ENCODE data around the gene S100B.
"Not testable (repeated sequence)": the region's sequence is repeated elsewhere in the genome, so short reads cannot be mapped to it uniquely, and the experiment has no call there.

S100B gene

DNA sequence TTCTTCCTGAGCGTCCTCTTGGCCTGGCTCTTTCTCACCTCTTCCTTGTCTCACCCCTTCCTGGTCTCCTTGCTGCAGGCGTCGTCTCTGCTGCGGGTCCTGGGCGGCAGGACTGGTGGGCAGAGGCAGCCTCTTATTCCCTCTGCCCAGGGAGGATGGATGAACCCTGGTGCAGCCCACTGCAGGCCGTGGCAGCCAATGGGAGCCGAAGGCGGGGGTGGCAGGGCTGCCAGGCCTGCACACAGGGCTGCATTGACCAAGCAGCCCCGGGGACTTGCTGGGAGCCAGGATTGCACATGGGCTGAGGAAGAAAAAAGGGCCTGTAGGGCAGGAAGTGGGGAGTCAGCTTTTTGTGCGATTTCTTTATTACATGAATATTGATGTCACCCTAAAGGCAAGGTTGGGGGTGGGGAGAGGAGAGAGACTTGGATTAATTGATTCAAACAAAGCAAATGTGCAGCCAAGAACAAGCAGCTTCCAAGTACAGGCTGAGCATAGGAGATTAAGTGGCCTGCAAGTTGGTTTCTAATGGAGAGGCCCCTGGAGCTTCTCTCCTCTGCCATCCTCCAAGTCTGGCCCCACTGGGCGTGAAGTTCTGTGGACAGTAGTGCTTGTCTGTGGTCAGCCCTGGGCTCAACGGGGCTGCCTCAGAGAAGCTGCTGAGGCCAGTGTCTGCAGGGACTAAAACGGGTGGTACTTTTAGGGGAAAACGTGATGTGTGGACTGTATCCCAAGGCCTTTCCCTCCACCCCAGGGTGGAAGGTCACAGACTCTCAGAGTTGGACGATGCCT lies at the start of gene S100B:
S100B (minus strand) TSS at position 108 of the 792 bp plus-strand sequence. CDS start 2,667 bp downstream, outside the sequence.
- DNase-seq, result peak; percentile 2

DNA sequence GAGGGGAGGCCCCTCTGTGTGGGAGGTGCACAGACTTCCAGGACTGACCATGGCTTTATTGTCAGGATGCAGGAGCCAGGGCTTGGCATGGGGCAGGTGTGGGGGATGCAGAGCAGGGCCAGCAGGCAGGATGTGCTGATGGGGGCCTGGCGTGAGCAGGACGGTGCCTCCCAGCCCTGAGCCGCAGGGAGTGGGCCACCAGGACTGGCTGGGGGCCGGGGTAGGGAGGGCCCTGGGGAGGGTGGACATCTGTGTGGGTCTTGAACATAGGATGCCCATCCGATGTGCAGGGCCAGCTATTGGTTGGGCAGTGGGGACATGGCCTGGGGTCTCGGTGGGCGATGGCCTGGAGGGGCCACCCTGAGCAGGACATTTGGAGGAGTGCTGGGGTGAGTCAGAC lies 46.2 kb upstream of the S100B start:
- DNase-seq, result no peak

DNA sequence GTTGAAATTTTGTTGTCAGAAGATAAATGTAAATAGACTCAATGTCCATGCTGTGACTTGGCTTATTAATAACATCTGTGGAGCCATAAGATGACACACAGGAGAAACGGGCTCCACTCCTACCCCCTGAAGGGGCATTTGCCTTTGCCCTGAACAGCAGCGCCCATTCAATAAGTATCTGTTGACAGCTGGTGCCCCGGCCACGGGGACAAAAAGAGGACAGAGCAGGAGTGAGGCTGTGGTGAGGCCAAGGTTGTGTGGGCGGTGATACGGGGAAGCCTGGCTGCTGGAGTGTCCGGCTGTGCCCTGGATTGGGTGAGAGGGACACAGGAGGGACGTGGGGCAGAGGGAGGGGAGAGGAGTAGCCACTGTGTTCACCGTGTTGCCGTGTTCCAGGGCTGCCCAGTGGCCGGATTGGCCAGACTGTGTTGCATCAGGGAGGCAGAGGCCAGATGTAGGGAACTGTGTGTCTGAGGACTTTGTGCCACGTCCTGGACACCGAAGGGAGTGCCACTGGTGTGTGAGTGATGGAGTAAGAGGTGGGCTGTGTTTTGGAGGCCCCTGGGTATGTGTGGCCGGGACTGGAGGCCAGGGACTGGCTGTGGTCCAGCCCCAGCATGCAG lies 45.7 kb upstream of the S100B start:
- no peak for DNase-seq

DNA sequence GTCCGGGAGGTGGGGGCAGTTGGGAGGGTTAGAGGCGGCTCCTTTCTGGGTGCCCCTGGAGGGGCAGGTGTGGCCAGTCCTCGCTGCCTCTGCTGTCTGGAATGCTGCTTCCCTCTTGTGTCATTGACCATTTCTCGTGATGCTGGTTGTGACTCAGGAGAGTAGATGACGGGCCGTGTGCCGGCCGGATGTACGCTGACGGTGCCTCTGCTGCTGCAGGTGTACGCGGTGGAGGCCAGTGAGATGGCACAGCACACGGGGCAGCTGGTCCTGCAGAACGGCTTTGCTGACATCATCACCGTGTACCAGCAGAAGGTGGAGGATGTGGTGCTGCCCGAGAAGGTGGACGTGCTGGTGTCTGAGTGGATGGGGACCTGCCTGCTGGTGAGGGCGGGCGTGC lies 44.5 kb upstream of the S100B start:
- DNase-seq, result no peak

DNA sequence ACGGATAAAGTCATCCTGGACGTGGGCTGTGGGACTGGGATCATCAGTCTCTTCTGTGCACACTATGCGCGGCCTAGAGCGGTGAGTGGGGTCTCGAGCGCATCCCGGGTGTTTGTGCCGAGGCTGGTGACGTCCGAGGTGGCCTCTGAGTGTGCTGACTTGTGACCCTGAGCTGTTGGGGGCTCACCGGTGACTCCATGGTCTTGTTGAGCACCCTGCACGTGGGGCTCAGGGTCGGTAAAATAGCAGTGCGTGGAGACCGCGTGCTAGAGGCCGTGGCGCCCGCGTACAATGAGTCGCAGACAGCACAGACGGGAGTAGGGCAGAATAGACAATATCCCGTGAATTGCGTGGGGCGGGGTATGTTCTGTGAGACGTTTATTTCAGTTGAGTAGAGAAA lies 43.7 kb upstream of the S100B start:
- no peak for DNase-seq

DNA sequence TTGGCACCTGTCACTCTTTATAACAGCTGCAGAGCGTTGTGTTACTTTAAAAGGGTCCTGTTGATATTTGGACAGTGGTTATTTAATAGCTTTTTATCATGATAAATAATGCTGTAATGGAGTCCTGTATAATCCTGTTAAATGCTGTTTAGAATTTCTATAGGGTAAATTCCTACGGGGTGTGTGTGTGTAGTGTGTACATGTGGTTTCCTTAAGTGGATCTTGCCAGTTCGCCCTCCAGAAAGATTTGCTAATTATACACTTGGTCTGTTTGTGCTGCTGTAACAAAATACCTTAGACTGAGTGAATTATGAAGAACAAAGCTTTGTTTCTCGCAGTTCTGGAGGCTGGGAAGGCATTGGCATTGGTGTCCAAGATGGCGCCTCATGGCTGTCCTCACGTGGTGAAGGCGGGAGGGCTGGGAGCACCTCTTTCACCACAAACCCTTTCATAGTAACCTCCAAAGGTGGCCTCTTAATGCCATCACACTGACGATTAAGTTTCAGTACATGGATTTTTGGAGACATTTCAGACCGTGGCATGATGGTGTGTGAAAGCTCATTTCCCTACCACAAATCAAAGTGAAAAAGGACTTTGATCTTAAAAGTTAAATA lies 41.8 kb upstream of the S100B start:
- DNase-seq, result no peak

DNA sequence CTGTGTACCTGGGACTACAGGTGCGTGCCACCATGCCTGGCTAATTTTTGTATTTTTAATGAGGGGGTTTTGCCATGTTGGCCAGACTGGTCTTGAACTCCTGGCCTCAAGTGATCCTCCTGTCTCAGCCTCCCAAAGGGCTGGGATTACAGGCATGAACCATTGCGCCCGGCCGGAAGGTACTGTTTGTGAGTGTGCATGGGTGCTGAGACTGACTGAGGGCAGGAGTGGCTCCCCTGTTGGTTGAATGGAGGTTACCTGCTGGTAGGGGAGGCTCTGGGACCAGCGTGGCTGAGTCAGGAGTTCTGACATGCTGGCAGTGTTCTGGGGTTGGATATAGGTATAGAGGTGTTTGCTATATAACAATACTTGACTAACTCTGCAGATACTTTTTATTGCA lies 41.0 kb upstream of the S100B start:
- no peak for DNase-seq

DNA sequence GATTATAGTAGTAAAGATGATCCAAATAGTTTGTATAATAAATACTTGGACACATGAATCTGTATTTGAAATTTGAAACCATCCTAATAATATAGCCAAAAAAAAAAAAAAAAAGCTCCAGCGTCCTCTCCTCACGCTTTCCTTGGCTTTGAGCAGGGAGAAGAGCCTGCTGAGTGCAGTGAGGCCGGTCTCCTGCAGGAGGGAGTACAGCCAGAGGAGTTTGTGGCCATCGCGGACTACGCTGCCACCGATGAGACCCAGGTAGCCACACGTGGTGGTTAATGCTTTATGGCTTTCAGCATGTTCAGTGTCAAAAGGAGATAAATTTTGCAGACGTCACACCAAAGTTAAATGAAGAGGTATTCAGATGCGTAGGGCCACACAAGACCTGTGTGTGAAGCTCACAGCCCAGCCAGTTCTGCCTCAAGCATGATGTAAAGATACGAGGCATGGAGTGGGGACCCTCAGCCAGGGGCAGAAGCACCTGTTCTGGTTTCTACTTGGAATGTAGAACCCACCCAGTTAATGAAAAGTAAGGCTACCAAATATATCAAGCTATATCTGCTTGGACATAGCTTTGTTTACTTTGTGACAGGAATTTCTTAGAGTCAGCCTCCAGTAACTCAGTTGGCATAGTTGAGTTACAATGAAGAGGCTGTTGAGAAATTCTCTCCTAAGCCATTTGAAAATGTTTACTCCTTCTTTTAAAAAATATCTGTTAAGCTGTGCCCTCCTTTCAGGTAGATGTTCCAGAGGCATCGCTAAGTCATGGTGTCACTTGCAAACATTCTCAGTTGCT lies 38.7 kb upstream of the S100B start:
- DNase-seq, result no peak

DNA sequence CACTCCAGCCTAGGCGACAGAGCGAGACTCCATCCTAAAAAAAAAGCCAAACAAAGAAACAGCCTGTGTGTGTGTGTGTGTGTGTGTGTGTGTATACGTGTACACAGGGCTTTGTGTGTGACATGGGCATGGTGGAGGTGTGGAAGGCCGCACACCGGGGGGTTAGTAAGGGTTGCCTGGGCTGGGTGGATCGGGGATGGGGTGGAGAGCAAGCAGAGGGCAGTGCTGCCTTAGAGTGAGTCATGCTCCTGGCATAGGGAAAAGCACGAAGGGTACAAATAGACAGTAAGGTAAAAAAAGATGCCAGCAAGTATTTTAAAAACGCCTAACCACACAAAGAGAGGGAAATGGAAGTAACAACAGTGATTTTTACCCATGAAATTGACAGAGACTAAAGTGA lies 36.8 kb upstream of the S100B start:
- DNase-seq, result no peak

DNA sequence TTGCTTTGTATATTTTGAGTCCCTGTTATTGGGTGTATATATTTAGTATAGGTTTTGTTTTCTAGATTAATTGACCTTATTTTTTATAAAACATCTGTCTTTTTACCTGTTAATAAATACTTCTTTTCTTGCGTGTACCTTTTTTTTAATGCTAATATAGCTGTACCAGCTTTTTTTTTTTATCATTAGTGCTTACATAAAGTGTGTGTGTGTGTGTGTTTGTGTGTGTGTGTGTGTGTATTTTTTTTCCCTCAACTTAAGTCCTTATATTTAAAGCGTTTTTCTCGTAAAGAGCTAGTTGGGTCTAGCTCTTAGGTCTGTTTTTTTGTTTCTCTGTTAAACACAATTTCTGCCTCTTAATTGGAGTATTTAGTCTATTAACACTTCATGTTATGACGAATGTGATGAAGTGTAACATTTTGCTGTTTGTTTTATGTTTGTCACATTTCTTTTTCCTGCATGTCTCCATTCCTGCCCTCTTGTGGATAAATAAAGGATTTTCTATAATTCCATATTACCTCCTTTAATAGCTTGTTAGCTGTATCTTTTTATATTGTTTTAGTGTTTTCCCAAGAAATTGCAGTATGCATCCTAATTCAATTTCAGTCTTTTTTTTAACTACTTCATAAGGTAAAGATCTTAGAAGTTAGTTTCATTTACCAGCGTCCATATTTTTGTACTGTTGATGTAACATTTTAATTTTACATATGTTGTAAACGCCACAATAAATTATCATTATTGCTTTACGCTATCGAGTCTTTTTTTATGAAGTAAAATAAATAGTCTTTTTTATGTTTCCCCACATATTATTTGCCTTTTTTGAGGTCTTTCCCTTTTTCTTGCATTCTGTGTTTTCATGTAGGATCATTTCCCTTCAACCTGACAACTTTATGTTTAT lies 34.9 kb upstream of the S100B start:
- peak; percentile 0 for DNase-seq

DNA sequence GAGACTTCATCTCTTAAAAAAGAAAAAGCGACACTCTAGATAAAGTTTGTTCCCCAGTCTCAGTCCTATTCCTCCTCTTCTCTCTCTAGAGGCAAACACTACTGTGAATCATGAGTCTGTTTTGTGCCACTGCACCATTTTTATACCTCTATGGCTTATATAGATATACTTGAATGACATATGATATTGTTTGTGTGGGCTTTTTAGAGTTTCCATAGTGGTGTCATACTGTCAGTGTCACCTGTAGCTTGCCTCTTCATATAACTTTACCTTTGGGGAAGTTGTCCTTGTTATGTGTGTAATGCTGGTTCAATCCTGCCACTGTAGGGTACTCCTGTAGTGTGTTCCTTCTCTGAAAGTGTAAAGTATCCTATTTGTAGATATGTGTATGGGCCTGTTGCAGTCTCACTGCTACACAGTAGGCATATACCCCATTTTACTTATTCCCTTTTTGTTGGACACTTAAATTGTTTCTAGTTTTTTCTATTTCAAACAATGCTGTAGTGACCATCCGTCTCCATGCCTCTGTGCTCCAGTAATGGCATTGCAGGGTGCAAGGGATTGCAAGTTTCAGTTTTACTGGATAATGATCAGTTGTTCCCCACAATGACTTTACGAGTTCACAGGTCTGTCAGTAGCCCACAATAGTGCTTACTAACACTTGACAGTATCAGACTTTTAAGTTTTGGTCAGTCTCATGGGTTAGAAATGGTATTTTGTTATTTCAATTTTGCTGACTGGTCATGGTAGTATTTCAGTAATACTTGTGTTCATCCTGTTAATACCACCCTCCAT lies 33.3 kb upstream of the S100B start:
- DNase-seq, result no peak

DNA sequence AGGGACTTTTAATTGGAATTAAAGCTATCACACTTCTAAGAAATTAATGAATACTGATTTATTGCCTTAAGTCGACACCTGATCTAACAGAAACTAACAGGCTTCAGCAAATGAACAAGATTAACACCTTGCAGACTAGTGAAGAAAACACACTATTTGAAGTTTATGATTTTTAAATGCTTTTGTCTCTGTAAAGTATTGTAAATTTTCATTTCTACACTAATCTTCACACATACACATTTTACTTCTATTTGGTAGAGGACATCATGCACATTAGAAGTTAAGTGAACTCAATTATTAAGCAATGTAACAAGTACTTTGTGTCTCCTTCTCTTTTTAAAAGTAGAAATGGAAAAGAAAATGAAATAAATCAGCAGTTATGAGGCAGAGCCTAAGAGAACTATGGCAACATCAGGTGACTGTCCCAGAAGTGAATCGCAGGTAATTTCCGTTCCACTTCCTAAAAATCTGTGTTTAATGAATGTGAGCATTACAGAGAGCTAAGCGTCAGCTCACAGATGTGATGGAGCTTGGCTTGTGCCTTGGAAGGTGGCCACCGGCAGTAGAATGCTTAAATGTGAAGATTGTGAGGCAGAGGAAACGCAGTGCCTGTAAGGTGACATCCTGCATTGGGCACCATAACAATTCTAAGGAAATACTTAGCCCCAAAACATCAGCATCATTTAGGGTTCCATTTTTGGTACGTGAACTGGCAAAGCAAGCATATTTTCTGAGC lies 31.8 kb upstream of the S100B start:
- no peak for DNase-seq

DNA sequence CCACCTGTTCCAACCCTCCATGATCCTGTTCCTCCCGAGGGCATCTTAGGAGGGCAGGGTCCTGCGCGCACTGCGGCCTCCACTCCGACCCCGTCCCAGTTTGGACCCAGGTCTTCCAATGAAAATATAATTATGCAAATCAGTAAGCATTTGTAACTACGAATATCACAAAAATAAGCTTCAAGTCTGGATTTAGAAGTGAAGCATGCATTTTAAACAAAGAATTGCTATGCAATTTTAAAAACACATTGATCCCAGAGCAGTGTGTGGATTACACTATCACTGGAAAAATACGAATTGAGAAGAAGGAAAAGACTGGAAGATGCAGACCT lies 31.3 kb upstream of the S100B start:
- no peak for DNase-seq

DNA sequence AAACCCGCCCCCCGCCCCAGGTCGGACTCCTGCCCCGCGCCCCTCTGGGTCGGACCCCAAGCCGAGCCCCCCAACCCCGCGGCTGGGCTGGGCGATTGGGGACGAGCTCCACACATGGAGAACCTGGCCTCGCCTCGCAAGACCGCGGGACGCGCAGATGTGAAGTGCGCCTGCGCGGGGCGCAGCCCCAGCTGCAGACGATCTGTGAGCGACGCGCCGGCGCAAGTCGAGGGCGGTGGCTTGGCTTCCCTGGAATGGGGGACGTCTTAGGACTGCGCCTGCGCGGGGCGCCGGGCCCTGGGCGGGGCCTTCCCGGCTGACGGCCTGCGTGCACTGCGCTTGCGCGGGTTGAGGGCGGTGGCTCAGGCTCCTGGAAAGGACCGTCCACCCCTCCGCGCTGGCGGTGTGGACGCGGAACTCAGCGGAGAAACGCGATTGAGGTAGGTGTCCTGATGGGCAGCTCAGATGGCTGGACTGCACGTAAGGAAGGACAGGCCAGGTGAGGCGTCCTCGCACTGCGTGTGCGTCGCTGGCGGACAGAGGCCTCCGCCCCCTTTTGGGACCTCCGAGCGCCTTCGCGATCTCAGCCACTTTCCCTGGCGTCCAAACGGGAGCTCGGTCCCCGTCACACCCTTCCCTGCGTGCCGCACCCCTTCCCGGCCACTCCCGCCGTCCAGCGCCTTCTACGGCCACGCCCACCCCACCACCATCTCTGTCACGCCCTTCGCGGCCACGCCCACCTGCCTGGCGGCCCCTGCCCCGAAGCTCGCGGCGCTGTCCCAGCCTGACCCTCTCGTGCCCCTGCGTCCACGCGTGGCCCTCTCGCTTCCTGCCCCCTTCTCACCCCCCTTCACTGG lies 30.7 kb upstream of the S100B start, which contains the start of gene PRMT2:
PRMT2 (plus strand) TSS at position 351 of the 857 bp plus-strand sequence. CDS start 1,278 bp downstream, outside the sequence.
- DNase-seq, result peak; percentile 94

DNA sequence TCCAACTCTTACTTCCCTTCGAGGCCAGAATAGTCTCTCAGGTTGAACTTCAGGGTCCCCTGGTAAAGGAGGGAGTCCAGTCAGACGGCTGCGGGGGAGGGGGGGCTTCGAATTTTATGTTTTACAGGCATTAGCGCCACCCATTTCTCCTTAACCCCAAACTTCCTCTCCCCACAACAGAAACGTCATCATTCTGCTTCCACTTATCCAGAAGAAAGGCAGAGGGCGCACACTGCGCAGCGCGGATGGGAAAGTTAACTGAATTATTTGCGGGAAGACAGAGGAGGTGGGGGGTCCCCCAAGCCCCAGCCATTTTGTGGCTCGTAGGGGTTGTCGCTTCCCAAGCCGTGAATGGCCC lies 30.1 kb upstream of the S100B start:
- DNase-seq, result peak; percentile 56

DNA sequence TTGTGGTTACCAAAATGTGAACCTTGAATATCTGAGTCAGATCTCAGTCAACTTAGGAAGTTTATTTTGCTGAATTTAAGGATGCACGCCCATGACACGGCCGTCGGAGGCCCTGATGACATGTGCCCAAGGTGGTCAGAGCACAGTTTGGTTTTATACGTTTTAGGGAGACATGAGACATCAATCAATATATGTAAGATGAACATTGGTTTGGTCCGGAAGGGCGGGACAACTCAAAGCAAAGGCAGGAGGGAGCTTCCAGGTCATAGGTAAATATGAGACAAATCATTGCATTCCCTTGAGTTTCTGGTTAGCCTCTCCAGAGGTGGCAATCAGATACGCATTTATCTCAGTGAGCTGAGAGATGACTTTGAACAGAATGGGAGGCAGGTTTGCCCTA lies 29.5 kb upstream of the S100B start:
- DNase-seq, result no peak

DNA sequence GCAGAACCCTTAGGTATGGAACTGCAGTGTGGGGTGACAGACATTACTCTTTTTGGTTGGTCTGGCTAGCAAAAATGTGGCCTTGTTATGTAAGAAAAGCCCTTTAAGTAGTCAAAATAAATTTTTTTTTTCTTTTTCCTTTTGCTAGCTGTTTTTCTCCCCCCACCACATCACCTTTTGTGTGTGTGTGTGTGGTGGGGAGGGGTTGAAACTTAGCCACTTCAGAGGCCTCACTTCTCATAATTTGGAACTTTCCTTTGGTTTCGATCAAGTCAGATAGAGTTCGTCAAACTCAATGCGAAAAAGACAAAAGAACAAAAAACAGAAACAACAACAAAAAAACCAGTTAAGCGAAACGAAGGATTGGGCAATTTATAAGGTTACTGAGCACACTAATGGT lies 28.7 kb upstream of the S100B start:
- no peak for DNase-seq

DNA sequence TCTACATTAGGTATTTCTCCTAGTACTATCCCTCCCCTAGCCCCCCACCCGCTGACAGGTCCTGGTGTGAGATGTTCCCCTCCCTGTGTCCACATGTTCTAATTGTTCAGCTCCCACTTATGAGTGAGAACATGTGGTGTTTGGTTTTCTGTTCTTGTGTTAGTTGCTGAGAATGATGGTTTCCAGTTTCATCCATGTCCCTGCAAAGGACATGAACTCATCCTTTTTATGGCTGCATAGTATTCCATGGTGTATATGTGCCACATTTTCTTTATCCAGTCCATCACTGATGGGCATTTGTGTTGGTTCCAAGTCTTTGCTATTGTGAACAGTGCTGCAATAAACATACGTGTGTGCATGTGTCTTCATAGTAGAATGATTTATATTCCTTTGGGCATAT lies 26.0 kb upstream of the S100B start:
- not testable (repeated sequence) for DNase-seq

DNA sequence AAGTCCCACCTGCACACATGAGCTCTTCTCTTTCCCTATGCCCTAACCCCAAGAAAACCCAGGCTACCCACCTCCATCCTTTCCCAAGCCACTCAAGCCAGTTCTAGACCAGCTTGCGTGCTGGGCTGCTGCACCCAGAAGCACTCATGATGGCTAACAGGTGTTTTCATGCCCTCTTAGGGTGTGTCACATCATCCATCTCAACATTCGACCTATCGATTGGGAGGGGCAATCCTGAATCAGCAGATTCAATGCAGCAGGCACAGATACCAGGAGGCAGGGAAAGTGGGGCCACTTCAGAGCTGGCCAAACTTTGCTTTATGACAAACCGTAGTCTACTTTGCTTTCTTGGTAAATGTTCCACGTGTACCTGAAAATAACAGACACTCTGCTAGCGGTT lies 24.0 kb upstream of the S100B start:
- DNase-seq, result no peak

DNA sequence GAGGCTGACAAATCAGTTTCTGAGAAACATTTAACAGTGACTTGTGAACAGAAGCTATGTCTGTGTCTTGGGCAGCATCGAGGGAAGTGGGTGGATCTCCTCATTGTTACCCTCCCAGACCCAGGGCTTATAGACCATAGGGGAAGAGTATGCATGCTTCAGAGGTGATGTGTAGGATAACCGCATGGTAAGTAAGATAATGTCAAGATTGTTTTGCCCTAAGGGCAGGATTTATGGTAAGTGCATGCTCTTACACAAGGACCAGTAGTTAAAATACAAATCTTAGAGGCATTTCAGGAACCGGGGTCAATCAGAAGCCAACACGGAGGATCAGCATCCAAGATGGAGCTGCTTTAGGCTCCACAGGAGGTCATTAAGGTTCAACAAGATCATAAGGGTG lies 22.8 kb upstream of the S100B start:
- no peak for DNase-seq
